Neural progenitor cell (in vitro differentiated cells): Measurements from ENCODE around the gene NKD1.

ENCODE experiments used
- EZH2 ChIP-seq: fragments of 200-600 bp; sonication (generic); IDR thresholded peaks from 2 replicates; pipeline ENCODE4 v1.6.1; 2017; ENCODE audit warnings: antibody characterized with exemption, mild to moderate bottlenecking, moderate library complexity
- EZH2phosphoT487 ChIP-seq: fragments of 200-600 bp; sonication (generic); IDR thresholded peaks from 2 replicates; pipeline ENCODE4 v1.6.1; 2017; ENCODE audit warnings: antibody characterized with exemption
- TF ChIP-seq, protein P1 (sequence below): fragments of 200-600 bp; sonication (generic); IDR thresholded peaks from 2 replicates; pipeline ENCODE4 v1.5.1; 2017; ENCODE audit warnings: antibody characterized with exemption, mild to moderate bottlenecking

DNA sequence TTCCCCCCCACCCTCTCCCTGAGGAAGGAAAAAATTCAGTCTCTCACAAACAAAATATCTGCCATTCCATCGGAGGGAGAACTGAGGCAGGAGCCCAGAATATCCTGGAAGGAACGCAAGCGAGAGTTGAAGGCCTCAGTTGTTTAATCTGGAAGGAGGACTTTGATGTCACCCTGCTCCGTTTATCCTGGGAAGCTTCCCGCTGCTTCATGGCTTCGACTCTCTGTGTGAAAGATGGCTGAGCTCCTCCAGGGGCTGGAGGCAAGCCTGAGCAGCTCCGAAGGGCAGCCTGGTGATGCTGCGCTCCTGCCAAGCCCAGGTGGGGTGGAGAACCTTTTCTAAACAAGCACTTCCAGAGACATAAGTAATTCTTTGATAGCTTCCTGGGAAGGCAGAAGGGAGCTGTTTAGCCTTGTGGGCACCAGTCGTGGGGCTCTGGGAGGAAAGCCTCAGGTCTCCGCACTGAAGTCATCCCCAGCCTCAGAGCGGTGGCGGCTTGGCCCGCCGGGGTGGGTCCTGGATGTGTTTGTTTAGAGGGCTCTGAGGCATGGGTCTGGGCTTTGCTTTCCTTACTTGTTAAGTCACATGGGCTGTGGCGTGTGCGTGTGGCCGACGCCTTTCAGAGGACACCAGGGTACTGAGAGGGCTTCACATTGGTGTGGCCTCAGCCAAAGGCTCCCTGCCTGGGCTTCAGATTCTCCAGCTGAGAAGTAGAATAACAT lies 7.9 kb downstream of the NKD1 start:
- TF ChIP-seq, protein P1, sequence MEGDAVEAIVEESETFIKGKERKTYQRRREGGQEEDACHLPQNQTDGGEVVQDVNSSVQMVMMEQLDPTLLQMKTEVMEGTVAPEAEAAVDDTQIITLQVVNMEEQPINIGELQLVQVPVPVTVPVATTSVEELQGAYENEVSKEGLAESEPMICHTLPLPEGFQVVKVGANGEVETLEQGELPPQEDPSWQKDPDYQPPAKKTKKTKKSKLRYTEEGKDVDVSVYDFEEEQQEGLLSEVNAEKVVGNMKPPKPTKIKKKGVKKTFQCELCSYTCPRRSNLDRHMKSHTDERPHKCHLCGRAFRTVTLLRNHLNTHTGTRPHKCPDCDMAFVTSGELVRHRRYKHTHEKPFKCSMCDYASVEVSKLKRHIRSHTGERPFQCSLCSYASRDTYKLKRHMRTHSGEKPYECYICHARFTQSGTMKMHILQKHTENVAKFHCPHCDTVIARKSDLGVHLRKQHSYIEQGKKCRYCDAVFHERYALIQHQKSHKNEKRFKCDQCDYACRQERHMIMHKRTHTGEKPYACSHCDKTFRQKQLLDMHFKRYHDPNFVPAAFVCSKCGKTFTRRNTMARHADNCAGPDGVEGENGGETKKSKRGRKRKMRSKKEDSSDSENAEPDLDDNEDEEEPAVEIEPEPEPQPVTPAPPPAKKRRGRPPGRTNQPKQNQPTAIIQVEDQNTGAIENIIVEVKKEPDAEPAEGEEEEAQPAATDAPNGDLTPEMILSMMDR = no peak
- no peak for TF ChIP-seq EZH2
- TF ChIP-seq EZH2phosphoT487 = no peak
